RWPE1 (cell line): Measurements from ENCODE around the gene PASK.

Experiments used
- CTCF ChIA-PET: fragments of 350-600 bp; sonication (Branson Sonifier 250); formaldehyde crosslinking; extraction: SDS; loops from one replicate; lab custom pipeline; 2021; lab: Yijun Ruan, JAX
- POLR2A ChIA-PET: fragments of 400-600 bp; formaldehyde crosslinking; extraction: SDS; loops from one replicate; lab custom pipeline; 2020; ENCODE audit warnings: antibody characterized with exemption; ENCODE audit not compliant: low non-redundant PET; lab: Yijun Ruan, JAX
- DNase-seq: peaks from one replicate; pipeline ENCODE4 v3.0.0; 2012; ENCODE audit warnings: low spot score
- H3K27ac ChIP-seq: fragments of 450-650 bp; 2 replicates; pipeline ENCODE4 v1.5.1; 2017
- TF ChIP-seq, protein P1 (sequence below): fragments of 450-650 bp; conservative IDR thresholded peaks from 2 replicates; pipeline ENCODE4 v1.5.1; 2017; ENCODE audit warnings: low read depth, mild to moderate bottlenecking

PASK gene

DNA sequence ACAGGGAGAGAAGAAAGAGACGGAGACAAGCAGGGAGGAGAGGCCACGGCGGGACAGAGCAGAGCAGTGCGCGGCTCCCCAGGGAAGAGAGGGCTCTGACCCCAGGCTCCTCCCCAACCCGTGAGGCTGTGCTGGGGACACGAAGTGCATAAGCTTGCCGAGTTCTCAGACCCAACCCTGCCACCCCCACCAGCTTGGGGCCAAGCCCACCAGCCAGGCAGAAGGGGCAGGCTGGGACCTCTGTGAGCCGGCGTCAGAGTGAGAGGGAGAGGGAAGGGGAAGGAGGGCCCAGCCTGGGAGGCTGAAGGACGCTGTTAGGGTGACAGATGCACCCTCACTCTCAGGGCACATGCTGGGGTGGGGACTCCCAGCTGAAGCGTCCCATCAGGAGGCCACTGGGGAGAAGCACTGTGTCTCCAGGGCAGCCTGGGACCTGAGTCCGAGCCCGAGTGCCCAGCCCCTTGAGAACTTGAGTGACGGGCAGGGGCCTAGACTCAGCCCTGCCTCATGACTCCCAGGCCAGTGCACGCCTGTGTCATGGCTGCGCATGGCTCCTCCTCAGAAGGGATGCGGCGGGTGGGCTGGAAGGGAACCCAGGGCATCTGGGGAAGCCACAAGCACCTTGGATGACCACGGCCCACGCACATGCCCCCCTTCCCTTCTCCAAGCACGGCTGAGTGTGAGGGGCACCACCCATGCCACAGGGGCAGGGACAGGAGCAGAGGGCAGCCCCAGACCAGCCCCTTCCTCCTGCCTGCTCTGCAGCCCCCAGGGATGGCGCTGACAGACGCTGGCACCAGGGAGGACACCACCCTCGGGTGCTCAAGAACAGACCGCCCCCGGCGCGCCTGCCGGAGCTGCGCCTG lies 78.2 kb downstream of the PASK start:
- DNase-seq = no peak
- ChIA-PET CTCF (no interaction called here), POLR2A (interaction anchor here (0.5 kb wide), 1 partner anchor 33 kb away, joined by 3 read pairs; no protein-coding TSS in a partner anchor)
- TF ChIP-seq, protein P1, sequence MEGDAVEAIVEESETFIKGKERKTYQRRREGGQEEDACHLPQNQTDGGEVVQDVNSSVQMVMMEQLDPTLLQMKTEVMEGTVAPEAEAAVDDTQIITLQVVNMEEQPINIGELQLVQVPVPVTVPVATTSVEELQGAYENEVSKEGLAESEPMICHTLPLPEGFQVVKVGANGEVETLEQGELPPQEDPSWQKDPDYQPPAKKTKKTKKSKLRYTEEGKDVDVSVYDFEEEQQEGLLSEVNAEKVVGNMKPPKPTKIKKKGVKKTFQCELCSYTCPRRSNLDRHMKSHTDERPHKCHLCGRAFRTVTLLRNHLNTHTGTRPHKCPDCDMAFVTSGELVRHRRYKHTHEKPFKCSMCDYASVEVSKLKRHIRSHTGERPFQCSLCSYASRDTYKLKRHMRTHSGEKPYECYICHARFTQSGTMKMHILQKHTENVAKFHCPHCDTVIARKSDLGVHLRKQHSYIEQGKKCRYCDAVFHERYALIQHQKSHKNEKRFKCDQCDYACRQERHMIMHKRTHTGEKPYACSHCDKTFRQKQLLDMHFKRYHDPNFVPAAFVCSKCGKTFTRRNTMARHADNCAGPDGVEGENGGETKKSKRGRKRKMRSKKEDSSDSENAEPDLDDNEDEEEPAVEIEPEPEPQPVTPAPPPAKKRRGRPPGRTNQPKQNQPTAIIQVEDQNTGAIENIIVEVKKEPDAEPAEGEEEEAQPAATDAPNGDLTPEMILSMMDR = no peak
- H3K27ac ChIP-seq = no peak overlapping the region

DNA sequence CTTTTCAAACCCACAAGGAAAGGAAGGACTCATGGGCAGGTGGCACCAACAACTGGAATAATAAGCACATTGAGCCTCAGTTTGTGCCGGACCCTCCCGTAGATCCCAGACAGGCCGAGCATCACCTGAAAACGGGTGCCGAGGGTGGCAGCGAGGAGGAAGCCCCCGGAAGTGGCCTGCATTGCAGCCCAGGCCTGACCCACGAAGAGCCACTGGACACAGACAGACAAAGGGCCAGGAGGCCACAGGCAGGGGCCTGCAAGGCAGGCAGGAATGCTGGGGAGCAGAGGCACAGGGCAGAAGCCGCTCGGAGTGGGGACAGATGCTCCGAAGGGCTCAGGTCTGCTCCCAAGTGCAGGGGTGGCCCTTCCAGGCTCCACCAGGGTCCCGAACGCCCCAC lies 78.9 kb downstream of the PASK start:
- ChIA-PET POLR2A (no interaction called here), CTCF (interaction anchor here (0.7 kb wide), 1 partner anchor 151 kb away, joined by 4 read pairs; no protein-coding TSS in a partner anchor)
- TF ChIP-seq, protein P1 = no peak

DNA sequence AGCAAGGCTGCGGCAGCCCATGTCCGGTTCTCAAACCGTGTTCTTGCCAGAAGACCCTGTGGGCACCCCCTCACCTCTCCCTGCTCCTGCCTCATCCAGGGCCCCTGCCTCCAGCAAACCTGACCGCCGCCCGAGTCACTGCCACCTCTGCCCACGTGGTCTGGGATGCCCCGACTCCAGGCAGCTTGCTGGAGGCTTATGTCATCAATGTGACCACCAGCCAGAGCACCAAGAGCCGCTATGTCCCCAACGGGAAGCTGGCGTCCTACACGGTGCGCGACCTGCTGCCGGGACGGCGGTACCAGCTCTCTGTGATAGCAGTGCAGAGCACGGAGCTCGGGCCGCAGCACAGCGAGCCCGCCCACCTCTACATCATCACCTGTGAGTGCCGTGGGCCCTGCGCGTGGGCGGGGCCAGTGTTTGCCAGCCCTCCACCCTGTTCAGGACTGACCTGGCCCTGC lies 79.4 kb downstream of the PASK start:
- H3K27ac ChIP-seq = no peak overlapping the region
- no peak for DNase-seq
- ChIA-PET POLR2A (no interaction called here), CTCF (interaction anchor here (0.7 kb wide), 1 partner anchor 150 kb away, joined by 4 read pairs; no protein-coding TSS in a partner anchor)
- TF ChIP-seq, protein P1 = no peak

More for the DNA sequence above, 78.9 kb downstream of the PASK start:
- no peak overlapping the region for H3K27ac ChIP-seq
- no peak for DNase-seq

DNA sequence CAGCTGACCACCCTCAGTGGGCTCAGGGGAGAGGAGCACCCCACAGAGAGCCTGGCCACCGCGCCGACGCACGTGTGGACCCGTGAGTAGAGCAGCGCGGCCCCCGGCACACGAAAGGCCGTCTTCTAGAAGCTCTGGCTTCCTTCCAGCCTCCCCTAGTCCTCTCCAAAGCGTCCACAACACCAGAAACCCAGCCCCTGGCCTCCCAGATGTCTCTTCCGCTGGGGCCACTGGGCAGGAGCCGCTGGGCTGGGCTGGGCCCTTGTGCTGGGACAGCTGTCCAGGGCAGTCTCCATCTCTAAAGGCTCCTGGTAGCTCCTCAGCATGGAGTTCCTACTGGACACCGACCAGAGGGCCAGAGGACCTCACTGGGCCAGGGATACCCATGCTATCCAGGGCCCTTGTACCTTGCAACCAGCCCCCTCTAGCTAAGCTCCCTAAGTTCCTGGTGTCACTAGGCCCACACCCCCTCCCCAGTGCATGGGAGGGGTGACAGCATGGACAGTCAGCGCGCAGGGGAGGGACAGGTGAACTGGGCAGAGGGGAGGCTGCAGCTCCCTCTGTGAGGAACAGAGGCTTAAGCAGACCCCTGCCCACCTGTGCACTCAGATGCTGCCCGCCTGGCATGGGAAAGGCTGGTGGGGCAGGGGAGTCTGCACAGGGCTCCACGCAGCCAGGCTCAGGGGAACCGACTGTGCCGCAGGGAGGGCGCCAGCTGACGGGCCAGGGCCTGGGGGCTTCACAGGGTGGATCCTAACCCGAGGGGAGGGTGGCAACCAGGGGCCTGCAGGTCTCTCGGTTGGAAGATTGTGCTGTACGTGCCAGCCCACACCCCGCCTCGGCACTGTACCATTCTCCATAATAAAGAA lies 80.1 kb downstream of the PASK start:
- no peak for DNase-seq
- TF ChIP-seq, protein P1 = no peak
- CTCF ChIA-PET = interaction anchor here (0.6 to 0.8 kb wide), 2 partner anchors 10 to 218 kb away, joined by 3 to 5 read pairs; no protein-coding TSS in a partner anchor
- POLR2A ChIA-PET = no interaction called here
- no peak overlapping the region for H3K27ac ChIP-seq

DNA sequence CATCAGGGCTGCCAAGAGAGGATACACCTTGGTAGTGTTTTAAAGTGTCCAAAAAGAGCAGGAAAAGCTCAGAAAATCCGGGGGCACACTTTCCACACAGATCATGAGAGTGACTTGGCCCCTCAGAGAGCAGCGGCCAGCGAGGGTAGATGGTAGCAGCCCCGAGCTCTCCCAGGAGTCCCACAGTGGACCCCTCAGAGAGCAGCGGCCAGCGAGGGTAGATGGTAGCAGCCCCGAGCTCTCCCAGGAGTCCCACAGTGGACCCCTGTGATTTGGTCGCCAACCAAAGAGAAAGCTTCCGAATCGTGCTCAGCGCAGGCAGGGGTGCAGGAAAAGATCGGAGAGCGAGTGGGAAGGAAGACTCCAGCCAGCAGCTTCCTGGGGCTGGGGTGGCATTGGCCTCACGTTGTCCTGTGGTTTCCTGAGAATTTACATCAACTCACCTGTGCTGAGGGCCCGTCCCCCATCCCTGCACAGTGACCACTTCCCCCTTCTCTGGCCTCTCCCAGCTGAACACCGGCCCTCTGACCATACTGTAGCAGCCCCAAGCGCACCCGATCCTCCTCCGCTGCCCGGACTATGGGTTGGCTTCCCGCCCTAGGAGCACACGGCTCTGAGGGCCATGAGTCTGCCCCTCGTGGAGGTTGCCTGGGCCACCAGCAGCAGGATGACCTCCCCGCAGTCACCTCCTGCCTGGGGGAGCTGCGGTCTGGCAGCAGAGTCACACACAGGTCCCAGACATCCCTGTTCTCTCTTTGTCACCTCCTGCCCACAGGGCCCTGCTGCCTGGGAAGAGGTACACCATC lies 80.9 kb downstream of the PASK start:
- DNase-seq = no peak
- ChIA-PET POLR2A (no interaction called here), CTCF (interaction anchor here (0.6 to 0.9 kb wide), 4 partner anchors 10 to 509 kb away, joined by 3 to 6 read pairs (median 4); no protein-coding TSS in a partner anchor)
- TF ChIP-seq, protein P1 = no peak
- no peak overlapping the region for H3K27ac ChIP-seq
